K562 (cell line): ENCODE results near the gene ZBTB46. TPM values are rescaled to one million over a fixed set of nuclear protein-coding genes. Genes with fewer than 3 reads are reported as not detected.

Experiments used
- ATAC-seq: fragments of 200-7000 bp; cut with Tn5 transposase; 3 replicates; pipeline ENCODE4 v1.9.1; 2020; ENCODE audit warnings: moderate library complexity
- BruUV-seq: library from RNA; stranded (reverse); fragments of 400-500 nt; replicated peaks from 2 replicates; lab custom pipeline; 2021; lab: Mats Ljungman, UMichigan
- CTCF ChIA-PET: fragments of 300-600 bp; formaldehyde crosslinking; extraction: SDS; loops from one replicate; lab custom pipeline; 2021; ENCODE audit warnings: low intra/inter-chr PET ratio; lab: Yijun Ruan, JAX
- POLR2A ChIA-PET: fragments of 300-600, 350-650 bp; sonication (Branson Sonifier 250); formaldehyde crosslinking; extraction: SDS; loops from one replicate; lab custom pipeline; 2021; ENCODE audit warnings: antibody characterized with exemption, inconsistent platforms; lab: Yijun Ruan, JAX
- DNase-seq, 4 experiments: peaks; one replicate each; pipeline versions ENCODE4 v3.0.0 to v3.0.0-alpha.2; 2011 to 2018; ENCODE audit warnings: low spot score in 3 of 4, mixed read lengths in 3 of 4; ENCODE audit errors: extremely low read depth in 1 of 4
- FAIRE-seq: peaks from 2 replicates; lab custom pipeline; 2011; peaks lifted over from hg19 to GRCh38; lab: Jason Lieb, UNC
- H2AFZ ChIP-seq: 2 replicates; pipeline ENCODE4 v1.6.0; 2011; ENCODE audit warnings: low read depth, low read length, control low read depth, inconsistent platforms
- H3K27ac ChIP-seq: fragments of 200-600 bp; 3 replicates; pipeline ENCODE4 v1.8.0; 2011; ENCODE audit warnings: low read depth, mild to moderate bottlenecking, control low read depth, inconsistent platforms, low read length, moderate library complexity, mixed read lengths; ENCODE audit errors: extremely low read depth
- H3K27me3 ChIP-seq, 2 experiments: fragments of 300-600 bp in 1 of 2; 2 replicates in 1 of 2; 3 replicates in 1 of 2; pipeline versions ENCODE4 v1.6.0 to v1.8.0; 2011; ENCODE audit warnings: inconsistent platforms in 2 of 2, low read length in 2 of 2, mild to moderate bottlenecking in 1 of 2, mixed read lengths in 1 of 2, moderate library complexity in 1 of 2; ENCODE audit not compliant: control insufficient read depth in 2 of 2, insufficient read depth in 2 of 2
- H3K36me3 ChIP-seq: fragments of 300-600 bp; 3 replicates; pipeline ENCODE4 v1.8.0; 2011; ENCODE audit warnings: mild to moderate bottlenecking, low read length, inconsistent platforms; ENCODE audit not compliant: control insufficient read depth, insufficient read depth
- H3K4me1 ChIP-seq, 2 experiments: fragments of 200-600 bp in 1 of 2; replicated peaks in 1 of 2; 2 replicates in 1 of 2; 3 replicates in 1 of 2; pipeline versions ENCODE4 v1.5.1 to v1.8.0; 2011; ENCODE audit warnings: inconsistent platforms in 2 of 2, low read length in 2 of 2, mild to moderate bottlenecking in 1 of 2, mixed read lengths in 1 of 2, moderate library complexity in 1 of 2; ENCODE audit not compliant: control insufficient read depth in 2 of 2, insufficient read depth in 2 of 2
- H3K4me2 ChIP-seq: 2 replicates; pipeline ENCODE4 v1.6.1; 2011; ENCODE audit warnings: low read length, control low read depth, inconsistent platforms, mixed read lengths; ENCODE audit not compliant: insufficient read depth
- H3K4me3 ChIP-seq: fragments of 200-600 bp; sonication (generic), shearing (Covaris generic); 2 replicates; pipeline ENCODE4 v1.5.1; 2016; ENCODE audit warnings: control low read depth, inconsistent platforms
- H3K79me2 ChIP-seq: fragments of 200-600 bp; 3 replicates; pipeline ENCODE4 v1.8.0; 2011; ENCODE audit warnings: low read length, inconsistent platforms; ENCODE audit not compliant: control insufficient read depth, insufficient read depth
- H3K9ac ChIP-seq, 2 experiments: 2 replicates each; pipeline versions ENCODE4 v1.6.0 to v1.6.1; 2011; ENCODE audit warnings: low read depth in 2 of 2, low read length in 2 of 2, control low read depth in 1 of 2, inconsistent platforms in 1 of 2, mild to moderate bottlenecking in 1 of 2, mixed read lengths in 1 of 2; ENCODE audit not compliant: insufficient read depth in 1 of 2
- H3K9me1 ChIP-seq: one replicate; pipeline ENCODE4 v1.6.0; 2011; ENCODE audit warnings: inconsistent platforms, mild to moderate bottlenecking, low read length, moderate library complexity; ENCODE audit not compliant: control insufficient read depth, insufficient read depth
- H3K9me3 ChIP-seq: replicated peaks from 2 replicates; pipeline ENCODE4 v1.5.1; 2011; ENCODE audit warnings: low read depth, low read length, inconsistent platforms; ENCODE audit not compliant: control insufficient read depth, insufficient read depth
- H4K20me1 ChIP-seq: replicated peaks from 2 replicates; pipeline ENCODE4 v1.6.1; 2011; ENCODE audit warnings: low read length, inconsistent platforms, mixed read lengths; ENCODE audit not compliant: control insufficient read depth, insufficient read depth
- CHD7 ChIP-seq: fragments of 200-600 bp; sonication (generic); IDR thresholded peaks from one replicate; pipeline ENCODE4 v1.6.1; 2012; ENCODE audit warnings: mild to moderate bottlenecking, low read depth, low read length, inconsistent platforms
- ERF ChIP-seq: fragments of 450-650 bp; formaldehyde crosslinking; IDR thresholded peaks from 2 replicates; pipeline ENCODE4 v1.4.0; 2020; ENCODE audit warnings: mild to moderate bottlenecking, mixed read lengths
- KLF16 ChIP-seq: IDR thresholded peaks from 2 replicates; pipeline ENCODE4 v1.6.1; 2016; ENCODE audit warnings: antibody characterized with exemption
- NCOA2 ChIP-seq, 2 experiments: fragments of 450-650 bp; IDR thresholded peaks; 2 replicates each; pipeline ENCODE4 v1.6.1; 2018; ENCODE audit warnings: mild to moderate bottlenecking in 2 of 2, moderate library complexity in 1 of 2; ENCODE audit not compliant: partially characterized antibody in 2 of 2
- SETDB1 ChIP-seq: IDR thresholded peaks from one replicate; pipeline ENCODE4 v1.6.1; 2012; ENCODE audit warnings: low read length, control low read depth, inconsistent platforms
- SIN3A ChIP-seq, 2 experiments: fragments of 150-350 bp in 1 of 2; IDR thresholded peaks; 2 replicates each; pipeline ENCODE4 v1.6.1; 2011 to 2016; ENCODE audit warnings: borderline replicate concordance in 2 of 2, low read depth in 2 of 2, low read length in 2 of 2, mild to moderate bottlenecking in 2 of 2, moderate library complexity in 2 of 2; ENCODE audit not compliant: control insufficient read depth in 1 of 2
- XRCC4 ChIP-seq: IDR thresholded peaks from one replicate; pipeline ENCODE4 v1.6.1; 2011; ENCODE audit not compliant: insufficient read depth, insufficient read length; ENCODE audit errors: extremely low read depth
- ZNF586 ChIP-seq: fragments of 450-650 bp; formaldehyde crosslinking; conservative IDR thresholded peaks from 2 replicates; pipeline ENCODE4 v1.4.0; 2020; ENCODE audit warnings: mild to moderate bottlenecking, moderate library complexity
- WGBS: fragments of 100-300 bp; shearing (Covaris generic); methylation state at CpG from one replicate; pipeline ENCODE4 v1.1.6; 2016; ENCODE audit warnings: low coverage, mixed read lengths; ENCODE audit not compliant: insufficient coverage; ENCODE audit errors: missing lambda C conversion rate; 5-methylcytosine and 5-hydroxymethylcytosine counted together
- in situ Hi-C: fragments of 300-500 bp; cut with MboI; formaldehyde crosslinking; loops from 4 replicates; pipeline ENCODE4 v1.15.0; 2018; ENCODE audit warnings: inconsistent platforms, mixed read lengths
- intact Hi-C: fragments of 100-400 bp; cut with micrococcal nuclease; formaldehyde crosslinking; loops from 2 replicates; pipeline ENCODE4 v1.14.2; 2022
- polyA plus RNA-seq, 8 experiments: library from polyadenylated mRNA; depleted of rRNA in 4 of 8; stranded (reverse) in 5 of 8; unstranded in 3 of 8; fragments of >200 nt; fragmentation: Nextera tagmentation in 2 of 8; fragmentation: Illumina TruSeq in 1 of 8; extraction: Ambion mirVana in 2 of 8; extraction: Trizol in 1 of 8; gene quantifications; 2 replicates each; pipeline versions ENCODE4 v1.2.1 to v1.2.3, GENCODE V29; 2011 to 2014; ENCODE audit warnings: inconsistent platforms in 1 of 8, missing spikeins in 1 of 8
- total RNA-seq, 7 experiments: library from RNA; depleted of rRNA in 6 of 7; stranded (reverse); fragments of >200 nt in 6 of 7; fragmentation: Illumina TruSeq in 2 of 7; extraction: Trizol in 2 of 7; gene quantifications; 2 replicates each; pipeline versions ENCODE4 v1.2.1 to v1.2.3, GENCODE V29; 2011 to 2021; ENCODE audit warnings: low replicate concordance in 1 of 7
- TF ChIP-seq, protein P1 (sequence below), 2 experiments: fragments of 450-650 bp; conservative IDR thresholded peaks; 2 replicates each; pipeline ENCODE4 v1.6.1; 2017; ENCODE audit warnings: mild to moderate bottlenecking in 2 of 2, moderate library complexity in 2 of 2

Gene ZBTB46
- total and polyA plus RNA-seq, 9 of the 15 experiments (the other 6 are each of a cell fraction or from before 2014, with no cell fraction given): 0.29 to 4.1 (median 1.1) TPM

- H3K4me3 ChIP-seq: no peak overlapping the region
- ATAC-seq: no peak
- POLR2A ChIA-PET: interaction anchor here (0.8 kb wide), 1 partner anchor 284 kb away, joined by 3 read pairs; no protein-coding TSS in a partner anchor
Observed at GRCh38 chr20:63808145-63808724, 22.8 kb downstream of the ZBTB46 start.

More at GRCh38 chr20:63808145-63808724, 22.8 kb downstream of the ZBTB46 start:
- H3K79me2 ChIP-seq: no peaks in the 10 kb centered on the region
- peaks cover 0 to 8% of the 10 kb centered on the region in 2 experiments; a peak in 1 of 5 replicates for H3K27me3 ChIP-seq
- intact Hi-C loops: loop anchor here (5.0 kb wide), 1 partner anchor 101 kb away; the partner anchor contains the start of genes ARFRP1 and ZGPAT
- no peak overlapping the region for H3K9ac ChIP-seq
- H3K4me1 ChIP-seq: peaks cover 0 to 37% of the 10 kb centered on the region in 2 experiments; a peak in 2 of 5 replicates
- WGBS: 84% methylated on average over 18 of the region's 38 CpGs
- TF ChIP-seq SIN3A (IDR thresholded peaks at IDR 0.05; ENCODE audit: borderline replicate concordance in 2 of 2, control insufficient read depth in 1 of 2, low read depth in 2 of 2, low read length in 2 of 2) (no peak), XRCC4 (no peak), NCOA2 (IDR thresholded peaks at IDR 0.05; ENCODE audit: partially characterized antibody in 2 of 2) (no peak), ERF (CRISPR knock-in tag) (no peak), CHD7 (no peak), ZNF586 (CRISPR knock-in tag) (no peak), KLF16 (no peak), SETDB1 (no peak)
- TF ChIP-seq, protein P1, sequence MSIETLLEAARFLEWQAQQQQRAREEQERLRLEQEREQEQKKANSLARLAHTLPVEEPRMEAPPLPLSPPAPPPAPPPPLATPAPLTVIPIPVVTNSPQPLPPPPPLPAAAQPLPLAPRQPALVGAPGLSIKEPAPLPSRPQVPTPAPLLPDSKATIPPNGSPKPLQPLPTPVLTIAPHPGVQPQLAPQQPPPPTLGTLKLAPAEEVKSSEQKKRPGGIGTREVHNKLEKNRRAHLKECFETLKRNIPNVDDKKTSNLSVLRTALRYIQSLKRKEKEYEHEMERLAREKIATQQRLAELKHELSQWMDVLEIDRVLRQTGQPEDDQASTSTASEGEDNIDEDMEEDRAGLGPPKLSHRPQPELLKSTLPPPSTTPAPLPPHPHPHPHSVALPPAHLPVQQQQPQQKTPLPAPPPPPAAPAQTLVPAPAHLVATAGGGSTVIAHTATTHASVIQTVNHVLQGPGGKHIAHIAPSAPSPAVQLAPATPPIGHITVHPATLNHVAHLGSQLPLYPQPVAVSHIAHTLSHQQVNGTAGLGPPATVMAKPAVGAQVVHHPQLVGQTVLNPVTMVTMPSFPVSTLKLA (conservative IDR thresholded peaks at IDR 0.05): no peak
- no TSS peak for BruUV-seq
- FAIRE-seq: no peak
- no peaks in the 10 kb centered on the region; the same call in 1 of the 2 replicates for H4K20me1 ChIP-seq
- no peak overlapping the region for H3K27ac ChIP-seq
- no peaks in the 10 kb centered on the region for H3K9me3 ChIP-seq
- DNase-seq: no peak
- no peak overlapping the region for H2AFZ ChIP-seq
- H3K9me1 ChIP-seq: no peaks in the 10 kb centered on the region
- H3K4me2 ChIP-seq: no peak overlapping the region
- no peaks in the 10 kb centered on the region for H3K36me3 ChIP-seq
- CTCF ChIA-PET: no interaction called here
- in situ Hi-C loops: no loop called here
